ENCODE measurements around the gene RAB28. TPM values are rescaled to one million over a fixed set of nuclear protein-coding genes. Genes with fewer than 3 reads are reported as not detected.

Gene RAB28
- total RNA-seq, 1 experiment from 2014 or later, result 19.8 TPM

DNA sequence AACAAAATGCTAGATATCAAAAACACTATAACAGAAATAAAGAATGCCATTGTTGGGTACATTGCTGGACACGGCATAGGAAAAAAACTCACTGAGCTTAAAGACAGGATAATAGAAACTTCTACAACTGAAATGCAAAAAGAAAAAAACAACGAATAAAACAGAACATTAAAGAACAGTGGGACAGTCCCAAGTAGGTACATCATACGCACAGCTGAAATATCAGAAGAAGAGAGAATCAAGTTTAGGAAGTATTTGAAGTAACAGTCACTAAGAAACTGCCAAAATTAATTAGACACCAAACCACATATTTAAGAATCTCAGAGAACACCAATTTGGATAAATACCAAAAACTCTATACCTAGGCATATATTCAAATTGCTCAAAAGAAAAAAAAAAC, 19.2 kb downstream of the RAB28 start:
- Histone ChIP-seq H3K4me1 (ENCODE audit: insufficient read depth, low read length) (no peaks in the 10 kb centered on the region), H4K5ac (ENCODE audit: insufficient read length, low read depth, low read length) (no peak overlapping the region), H3K79me2 (ENCODE audit: insufficient read depth, low read length) (no peaks in the 10 kb centered on the region; the same call in 1 of the 2 replicates)

More for the DNA sequence above, 19.2 kb downstream of the RAB28 start:
- Histone ChIP-seq H4K20me1 (ENCODE audit: control insufficient read depth, insufficient read depth, insufficient read length) (no peaks in the 10 kb centered on the region), H2BK12ac (ENCODE audit: insufficient read length, low read depth, low read length) (no peak overlapping the region), H3T11ph (ENCODE audit: low read length) (no peak overlapping the region), H3K79me1 (ENCODE audit: insufficient read depth, low read depth, low read length, poor library complexity, severe bottlenecking) (no peaks in the 10 kb centered on the region), H3K27ac (ENCODE audit: insufficient read length, low read depth, low read length) (no peak overlapping the region), H2BK20ac (ENCODE audit: low read depth, low read length, poor library complexity, severe bottlenecking) (no peak overlapping the region), H3K23ac (ENCODE audit: insufficient read length, low read depth, low read length) (no peak overlapping the region), H3K4ac (ENCODE audit: low read depth, low read length) (no peak overlapping the region), H3K56ac (ENCODE audit: insufficient read length, low read depth, low read length) (no peak overlapping the region), H3K18ac (ENCODE audit: insufficient read length, low read depth, low read length) (no peak overlapping the region), H3K9ac (ENCODE audit: extremely low read depth, insufficient read length, low read length) (no peak overlapping the region), H3K27me3 (ENCODE audit: insufficient read depth, low read length) (no peaks in the 10 kb centered on the region), H2BK15ac (ENCODE audit: low read depth, low read length) (no peak overlapping the region), H4K91ac (ENCODE audit: insufficient read length, low read depth, low read length) (no peak overlapping the region), H2BK120ac (ENCODE audit: low read depth, low read length, poor library complexity, severe bottlenecking) (no peak overlapping the region), H4K8ac (replicated peaks; ENCODE audit: insufficient read length, low read depth, low read length) (no peak overlapping the region), H2AK5ac (ENCODE audit: insufficient read length, low read length) (no peak overlapping the region), H2AFZ (ENCODE audit: low read length) (no peak overlapping the region), H3K4me2 (ENCODE audit: insufficient read depth, insufficient read length, low read length) (no peak overlapping the region), H2BK5ac (ENCODE audit: insufficient read length, low read length) (no peak overlapping the region), H3K9me3 (ENCODE audit: control insufficient read depth, low read depth, low read length) (no peaks in the 10 kb centered on the region), H3K14ac (ENCODE audit: insufficient read depth, low read length) (no peak overlapping the region), H3K23me2 (ENCODE audit: insufficient read length, low read depth, low read length, poor library complexity, severe bottlenecking) (no peaks in the 10 kb centered on the region)
- Mint-ChIP-seq H3K4me1 (peaks cover 7 to 11% of the 10 kb centered on the region in 2 experiments; a peak in 3 of 4 replicates), H3K36me3 (ENCODE audit: insufficient read depth in 1 of 3, low read depth in 3 of 3) (peaks cover 3 to 5% (median 4%) of the 10 kb centered on the region in 3 experiments; a peak in 5 of 7 replicates), H3K27me3 (ENCODE audit: low read depth) (no peaks in the 10 kb centered on the region), H3K27ac (no peak overlapping the region), H3K4me3 (no peak overlapping the region), H3K9me3 (no peaks in the 10 kb centered on the region)
- DNase-seq, result no peak
- TF ChIP-seq CTCF (conservative IDR thresholded peaks at IDR 0.05), result no peak
- no CpG with 5 or more reads among the region's 3 CpGs for WGBS (ENCODE audit: extremely low coverage, insufficient read length, low lambda C conversion rate)
